Endothelial cell of umbilical vein (primary cell): ENCODE data around the gene FAR1. TPM values are rescaled to one million over a fixed set of nuclear protein-coding genes. Genes with fewer than 3 reads are reported as not detected.

Experiments
- BruUV-seq: library from RNA; stranded (reverse); fragments of 400-500 nt; replicated peaks from 2 replicates; lab custom pipeline; 2021; lab: Mats Ljungman, UMichigan
- CTCF ChIA-PET: fragments of 300-600, 350-600 bp; sonication (Branson Sonifier 250); formaldehyde crosslinking; loops from one replicate; lab custom pipeline; 2021; ENCODE audit warnings: antibody characterized with exemption, inconsistent platforms; lab: Charles Lee
- POLR2A ChIA-PET: fragments of 300-600, 350-600 bp; sonication (Branson Sonifier 250); formaldehyde crosslinking; loops from one replicate; lab custom pipeline; 2021; ENCODE audit warnings: antibody characterized with exemption, inconsistent platforms; lab: Charles Lee
- DNase-seq: peaks from one replicate; pipeline ENCODE4 v3.0.0-alpha.2; 2011; ENCODE audit warnings: low read depth, low spot score
- FAIRE-seq: peaks from 2 replicates; lab custom pipeline; 2011; peaks lifted over from hg19 to GRCh38; lab: Jason Lieb, UNC
- H2AFZ ChIP-seq: 2 replicates; pipeline ENCODE4 v1.6.0; 2012; ENCODE audit warnings: low read depth, low read length, control low read depth, inconsistent platforms
- H3K27ac ChIP-seq: 2 replicates; pipeline ENCODE4 v1.5.1; 2011; ENCODE audit warnings: low read depth, mild to moderate bottlenecking, control low read depth, low read length, moderate library complexity; ENCODE audit not compliant: insufficient read depth
- H3K27me3 ChIP-seq, 2 experiments: 2 replicates each; pipeline versions ENCODE4 v1.6.0 to v1.6.1; 2011; ENCODE audit warnings: low read length in 2 of 2, mixed read lengths in 1 of 2; ENCODE audit not compliant: control insufficient read depth in 2 of 2, insufficient read depth in 2 of 2
- H3K36me3 ChIP-seq, 2 experiments: 2 replicates in 1 of 2; 3 replicates in 1 of 2; pipeline ENCODE4 v1.5.1; 2011; ENCODE audit warnings: low read length in 2 of 2, mild to moderate bottlenecking in 1 of 2, moderate library complexity in 1 of 2; ENCODE audit not compliant: control insufficient read depth in 2 of 2, insufficient read depth in 2 of 2; ENCODE audit errors: extremely low read depth in 1 of 2
- H3K4me1 ChIP-seq: 3 replicates; pipeline ENCODE4 v1.5.1; 2011; ENCODE audit warnings: mild to moderate bottlenecking, low read length; ENCODE audit not compliant: control insufficient read depth, insufficient read depth; ENCODE audit errors: extremely low read depth
- H3K4me2 ChIP-seq: 2 replicates; pipeline ENCODE4 v1.6.1; 2011; ENCODE audit warnings: low read length, control low read depth, mixed read lengths; ENCODE audit not compliant: insufficient read depth
- H3K4me3 ChIP-seq, 3 experiments: fragments of 200-600 bp in 1 of 3; sonication (generic), shearing (Covaris generic) in 1 of 3; replicated peaks in 1 of 3; 2 replicates each; pipeline ENCODE4 v1.5.1; 2011 to 2016; ENCODE audit warnings: control low read depth in 3 of 3, low read length in 3 of 3, mild to moderate bottlenecking in 2 of 3, inconsistent platforms in 1 of 3, low read depth in 1 of 3, moderate library complexity in 1 of 3; ENCODE audit not compliant: insufficient read depth in 1 of 3
- H3K79me2 ChIP-seq: 2 replicates; pipeline ENCODE4 v1.6.0; 2012; ENCODE audit warnings: low read length, inconsistent platforms; ENCODE audit not compliant: control insufficient read depth, insufficient read depth
- H3K9ac ChIP-seq: replicated peaks from 2 replicates; pipeline ENCODE3; 2011; ENCODE audit warnings: low read length, control low read depth; ENCODE audit not compliant: insufficient read depth; ENCODE audit errors: extremely low read depth
- H3K9me1 ChIP-seq: replicated peaks from 3 replicates; pipeline ENCODE4 v1.6.0; 2011; ENCODE audit warnings: mild to moderate bottlenecking, low read length; ENCODE audit not compliant: control insufficient read depth, insufficient read depth; ENCODE audit errors: extremely low read depth
- H3K9me3 ChIP-seq: replicated peaks from 2 replicates; pipeline ENCODE4 v1.5.1; 2012; ENCODE audit warnings: low read length, inconsistent platforms; ENCODE audit not compliant: control insufficient read depth, insufficient read depth
- H4K20me1 ChIP-seq: replicated peaks from 2 replicates; pipeline ENCODE3; 2011; ENCODE audit warnings: mild to moderate bottlenecking, low read length; ENCODE audit not compliant: control insufficient read depth, insufficient read depth; ENCODE audit errors: extremely low read depth
- EZH2 ChIP-seq: IDR thresholded peaks from 2 replicates; pipeline ENCODE4 v1.6.1; 2012; ENCODE audit warnings: borderline replicate concordance, low read depth, mild to moderate bottlenecking, moderate library complexity, low read length, inconsistent platforms; ENCODE audit not compliant: severe bottlenecking
- FOS ChIP-seq: IDR thresholded peaks from 2 replicates; pipeline ENCODE4 v1.6.1; 2011; ENCODE audit warnings: mild to moderate bottlenecking, low read length, moderate library complexity, borderline replicate concordance; ENCODE audit not compliant: insufficient read depth
- GATA2 ChIP-seq: IDR thresholded peaks from 2 replicates; pipeline ENCODE4 v1.7.0; 2011; ENCODE audit warnings: low read depth, mild to moderate bottlenecking, moderate library complexity, mixed read lengths, low read length; ENCODE audit not compliant: insufficient read length, insufficient read depth
- JUN ChIP-seq: IDR thresholded peaks from 2 replicates; pipeline ENCODE4 v1.6.1; 2011; ENCODE audit warnings: borderline replicate concordance, low read depth; ENCODE audit not compliant: insufficient read length, insufficient read depth
- MYC ChIP-seq: IDR thresholded peaks from one replicate; pipeline ENCODE4 v1.6.1; 2011; ENCODE audit warnings: mild to moderate bottlenecking, low read depth, low read length
- POLR2A ChIP-seq: IDR thresholded peaks from 2 replicates; pipeline ENCODE4 v1.6.1; 2012; ENCODE audit warnings: low read depth, mild to moderate bottlenecking, control low read depth, low read length
- POLR2AphosphoS5 ChIP-seq: IDR thresholded peaks from 2 replicates; pipeline ENCODE4 v1.6.1; 2012; ENCODE audit warnings: low read depth, mild to moderate bottlenecking, control low read depth, low read length, moderate library complexity; ENCODE audit not compliant: insufficient read depth
- dilution Hi-C: fragments of 300-500 bp; cut with MboI; formaldehyde crosslinking; loops from one replicate; pipeline ENCODE4 v1.15.0; 2019; ENCODE audit warnings: low sequenced_read_pairs; ENCODE audit not compliant: extremely low pct_ligation_motif_present
- intact Hi-C: fragments of 100-400 bp; cut with micrococcal nuclease; formaldehyde crosslinking; loops from one replicate; pipeline ENCODE4 v1.10.0; 2022
- polyA plus RNA-seq, 4 experiments: library from polyadenylated mRNA; depleted of rRNA in 3 of 4; stranded (reverse) in 3 of 4; unstranded in 1 of 4; fragments of >200 nt; gene quantifications; 2 replicates each; pipeline versions ENCODE4 v1.2.1 to v1.2.3, GENCODE V29; 2011 to 2012; ENCODE audit warnings: missing spikeins in 1 of 4
- total RNA-seq: library from RNA; stranded (reverse); gene quantifications from 2 replicates; pipeline ENCODE4 v1.2.3, GENCODE V29; 2021
- TF ChIP-seq, protein P1 (sequence below): IDR thresholded peaks from 2 replicates; pipeline ENCODE4 v1.6.1; 2011; ENCODE audit not compliant: insufficient read depth, insufficient read length
- TF ChIP-seq, protein P2 (sequence below), 2 donors: IDR thresholded peaks; 1 replicate in 1 of 2; 2 replicates in 1 of 2; pipeline ENCODE4 v1.5.1; 2011; ENCODE audit warnings: low read length in 2 of 2, mild to moderate bottlenecking in 2 of 2, moderate library complexity in 2 of 2, control low read depth in 1 of 2, inconsistent platforms in 1 of 2, low read depth in 1 of 2; ENCODE audit not compliant: insufficient read depth in 1 of 2; ENCODE audit errors: extremely low read depth in 1 of 2

The FAR1 gene
- total and polyA plus RNA-seq, 2 donors (not counting 3 experiments of a cell fraction or from before 2014, with no cell fraction given): 29.5 to 76.4 TPM

DNA sequence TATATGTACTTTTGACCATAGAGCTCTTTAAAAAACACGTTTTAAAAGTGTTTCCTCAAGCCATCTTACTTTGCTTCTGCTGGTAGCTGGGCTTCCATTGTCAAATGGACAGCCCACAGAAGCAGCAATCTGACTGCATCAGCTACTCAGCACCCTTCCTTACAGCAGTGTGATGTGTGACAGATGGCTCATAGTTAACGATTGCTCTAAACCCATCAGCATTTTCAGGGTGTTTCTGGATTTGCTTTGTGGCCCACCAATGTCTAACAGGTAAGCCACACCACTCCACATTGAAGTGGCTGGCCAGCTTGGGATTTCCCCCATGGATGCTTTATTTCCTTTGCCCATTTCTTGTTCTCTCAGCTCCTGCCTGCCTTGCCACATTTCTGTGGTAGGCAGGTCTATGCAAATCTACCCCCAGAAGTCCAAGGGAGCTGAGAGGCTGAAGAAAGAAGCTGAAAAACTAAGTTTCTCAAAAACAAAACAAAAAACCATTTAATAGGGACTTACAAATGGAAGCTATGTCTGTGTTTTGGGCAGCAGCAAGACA lies 7.3 kb upstream of the FAR1 start:
- DNase-seq (no peak), FAIRE-seq (no peak)
- Histone ChIP-seq H3K4me1 (peaks cover 8% of the 10 kb centered on the region), H3K9me3 (no peaks in the 10 kb centered on the region), H3K27me3 (no peaks in the 10 kb centered on the region), H3K27ac (no peak overlapping the region), H2AFZ (no peak overlapping the region), H3K9ac (no peak overlapping the region), H3K36me3 (no peaks in the 10 kb centered on the region), H3K4me2 (no peak overlapping the region), H3K4me3 (no peak overlapping the region), H4K20me1 (no peaks in the 10 kb centered on the region), H3K9me1 (no peaks in the 10 kb centered on the region), H3K79me2 (no peaks in the 10 kb centered on the region)
- TF ChIP-seq FOS (no peak), POLR2A (no peak), JUN (no peak), POLR2AphosphoS5 (no peak), EZH2 (no peak), MYC (no peak), GATA2 (no peak)
- TF ChIP-seq, protein P1, sequence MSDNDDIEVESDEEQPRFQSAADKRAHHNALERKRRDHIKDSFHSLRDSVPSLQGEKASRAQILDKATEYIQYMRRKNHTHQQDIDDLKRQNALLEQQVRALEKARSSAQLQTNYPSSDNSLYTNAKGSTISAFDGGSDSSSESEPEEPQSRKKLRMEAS: no peak
- TF ChIP-seq, protein P2, sequence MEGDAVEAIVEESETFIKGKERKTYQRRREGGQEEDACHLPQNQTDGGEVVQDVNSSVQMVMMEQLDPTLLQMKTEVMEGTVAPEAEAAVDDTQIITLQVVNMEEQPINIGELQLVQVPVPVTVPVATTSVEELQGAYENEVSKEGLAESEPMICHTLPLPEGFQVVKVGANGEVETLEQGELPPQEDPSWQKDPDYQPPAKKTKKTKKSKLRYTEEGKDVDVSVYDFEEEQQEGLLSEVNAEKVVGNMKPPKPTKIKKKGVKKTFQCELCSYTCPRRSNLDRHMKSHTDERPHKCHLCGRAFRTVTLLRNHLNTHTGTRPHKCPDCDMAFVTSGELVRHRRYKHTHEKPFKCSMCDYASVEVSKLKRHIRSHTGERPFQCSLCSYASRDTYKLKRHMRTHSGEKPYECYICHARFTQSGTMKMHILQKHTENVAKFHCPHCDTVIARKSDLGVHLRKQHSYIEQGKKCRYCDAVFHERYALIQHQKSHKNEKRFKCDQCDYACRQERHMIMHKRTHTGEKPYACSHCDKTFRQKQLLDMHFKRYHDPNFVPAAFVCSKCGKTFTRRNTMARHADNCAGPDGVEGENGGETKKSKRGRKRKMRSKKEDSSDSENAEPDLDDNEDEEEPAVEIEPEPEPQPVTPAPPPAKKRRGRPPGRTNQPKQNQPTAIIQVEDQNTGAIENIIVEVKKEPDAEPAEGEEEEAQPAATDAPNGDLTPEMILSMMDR (IDR thresholded peaks at IDR 0.05; ENCODE audit: extremely low read depth in 1 of 2, insufficient read depth in 1 of 2, low read depth in 1 of 2, low read length in 2 of 2): no peak
- intact Hi-C loops: no loop called here
- dilution Hi-C loops: no loop called here
- CTCF ChIA-PET: interaction anchor here (1.4 kb wide), 1 partner anchor 16 kb away, joined by 5 read pairs; no protein-coding TSS in a partner anchor
- POLR2A ChIA-PET: no interaction called here
- BruUV-seq: no TSS peak
